B cell (primary cell): Measurements from ENCODE around the gene U2AF2. TPM values are rescaled to one million over a fixed set of nuclear protein-coding genes. Genes with fewer than 3 reads are reported as not detected.

ENCODE experiments used
- ATAC-seq: fragments of 200-7000 bp; cut with Tn5 transposase; one replicate; pipeline ENCODE4 v1.10.0; 2021; ENCODE audit warnings: low read depth, mild to moderate bottlenecking, moderate number of reproducible peaks, moderate library complexity
- CTCF ChIA-PET: fragments of 350-600 bp; sonication (Branson Sonifier 250); formaldehyde crosslinking; loops from one replicate; lab custom pipeline; 2021; ENCODE audit warnings: antibody characterized with exemption, inconsistent platforms; lab: Charles Lee
- POLR2A ChIA-PET: fragments of 350-600 bp; sonication (Branson Sonifier 250); formaldehyde crosslinking; loops from one replicate; lab custom pipeline; 2021; ENCODE audit warnings: antibody characterized with exemption; lab: Charles Lee
- DNase-seq: peaks from one replicate; pipeline ENCODE4 v3.0.0; 2013
- H2AFZ ChIP-seq: 2 replicates; pipeline ENCODE4 v1.6.1; 2012; ENCODE audit warnings: mild to moderate bottlenecking, low read depth, low read length; ENCODE audit not compliant: insufficient read depth, poor library complexity, severe bottlenecking
- H3K27ac ChIP-seq, 2 donors: 1 replicate in 1 of 2; 2 replicates in 1 of 2; pipeline ENCODE4 v1.5.1; 2012 to 2013; ENCODE audit warnings: low read length in 2 of 2, mild to moderate bottlenecking in 2 of 2, moderate library complexity in 1 of 2
- H3K27me3 ChIP-seq, 4 experiments: fragments of 200-600 bp in 1 of 4; sonication (generic) in 1 of 4; replicated peaks in 1 of 4; 1 replicate in 2 of 4; 2 replicates in 2 of 4; pipeline versions ENCODE4 v1.6.1 to v1.7.0; 2013 to 2016; ENCODE audit warnings: low read length in 3 of 4, mild to moderate bottlenecking in 2 of 4, mixed read lengths in 1 of 4, moderate library complexity in 1 of 4; ENCODE audit not compliant: insufficient read depth in 4 of 4, control insufficient read depth in 3 of 4; ENCODE audit errors: control extremely low read depth in 1 of 4
- H3K36me3 ChIP-seq, 2 experiments: replicated peaks in 1 of 2; 1 replicate in 1 of 2; 2 replicates in 1 of 2; pipeline versions ENCODE4 v1.6.1 to v1.7.1; 2013; ENCODE audit warnings: low read length in 1 of 2; ENCODE audit not compliant: insufficient read depth in 2 of 2, control insufficient read depth in 1 of 2; ENCODE audit errors: control extremely low read depth in 1 of 2, extremely low read depth in 1 of 2
- H3K4me1 ChIP-seq, 2 donors: fragments of 200-600 bp in 1 of 2; sonication (generic) in 1 of 2; 1 replicate in 1 of 2; 2 replicates in 1 of 2; pipeline versions ENCODE4 v1.5.1 to v1.6.1; 2013 to 2017; ENCODE audit warnings: low read length in 2 of 2; ENCODE audit not compliant: control insufficient read depth in 2 of 2, insufficient read depth in 2 of 2
- H3K4me2 ChIP-seq: replicated peaks from 2 replicates; pipeline ENCODE3; 2012; ENCODE audit warnings: mild to moderate bottlenecking, low read depth, low read length; ENCODE audit not compliant: poor library complexity, severe bottlenecking
- H3K4me3 ChIP-seq, 5 experiments: fragments of 200-600 bp in 1 of 5; sonication (generic) in 1 of 5; 1 replicate in 3 of 5; 2 replicates in 2 of 5; pipeline versions ENCODE4 v1.5.1 to v1.7.0; 2011 to 2016; ENCODE audit warnings: low read length in 4 of 5, mild to moderate bottlenecking in 4 of 5, low read depth in 2 of 5, control low read depth in 1 of 5, moderate library complexity in 1 of 5; ENCODE audit not compliant: insufficient read depth in 1 of 5; ENCODE audit errors: control extremely low read depth in 1 of 5, extremely low read depth in 1 of 5
- H3K79me2 ChIP-seq: fragments of 200-600 bp; sonication (generic); one replicate; pipeline ENCODE4 v1.6.0; 2016; ENCODE audit warnings: low read length; ENCODE audit not compliant: control insufficient read depth, insufficient read depth
- H3K9ac ChIP-seq: fragments of 200-600 bp; sonication (generic); 2 replicates; pipeline ENCODE4 v1.6.1; 2017; ENCODE audit warnings: mild to moderate bottlenecking, low read length, moderate library complexity
- H3K9me3 ChIP-seq, 3 donors: one replicate each; pipeline versions ENCODE4 v1.6.1 to v1.7.1; 2013; ENCODE audit warnings: low read length in 2 of 3; ENCODE audit not compliant: control insufficient read depth in 2 of 3, insufficient read depth in 1 of 3; ENCODE audit errors: control extremely low read depth in 1 of 3
- H4K20me1 ChIP-seq: 2 replicates; pipeline ENCODE4 v1.6.0; 2012; ENCODE audit warnings: mild to moderate bottlenecking, low read length; ENCODE audit not compliant: insufficient read depth, control insufficient read depth, poor library complexity, severe bottlenecking
- H3K27ac Mint-ChIP-seq: one replicate; pipeline ENCODE4 v1.8.0; 2021; ENCODE audit warnings: mixed read lengths
- H3K27me3 Mint-ChIP-seq: one replicate; pipeline ENCODE4 v1.8.0; 2021; ENCODE audit warnings: mixed read lengths
- H3K4me1 Mint-ChIP-seq: one replicate; pipeline ENCODE4 v1.8.0; 2021; ENCODE audit warnings: mixed read lengths
- H3K4me3 Mint-ChIP-seq: one replicate; pipeline ENCODE4 v1.8.0; 2021; ENCODE audit warnings: mixed read lengths
- H3K9me3 Mint-ChIP-seq: one replicate; pipeline ENCODE4 v1.8.0; 2022; ENCODE audit warnings: mixed read lengths; ENCODE audit not compliant: insufficient read depth
- EZH2 ChIP-seq: IDR thresholded peaks from 2 replicates; pipeline ENCODE4 v1.6.1; 2012; ENCODE audit warnings: borderline replicate concordance, low read depth, mild to moderate bottlenecking, moderate library complexity, low read length; ENCODE audit not compliant: insufficient read depth, poor library complexity, severe bottlenecking
- WGBS: methylation state at CpG from one replicate; pipeline ENCODE4 v1.1.5; 2013; ENCODE audit warnings: missing lambda C conversion rate; ENCODE audit not compliant: insufficient coverage; 5-methylcytosine and 5-hydroxymethylcytosine counted together
- intact Hi-C: fragments of 100-400 bp; cut with micrococcal nuclease; formaldehyde crosslinking; loops from one replicate; pipeline ENCODE4 v1.10.0; 2022
- polyA plus RNA-seq: library from polyadenylated mRNA; depleted of rRNA; stranded (reverse); fragments of >200 nt; gene quantifications from 2 replicates; pipeline ENCODE4 v1.2.3, GENCODE V29; 2012
- total RNA-seq, 2 donors: library from RNA; stranded (reverse); fragments of 120-200 nt in 1 of 2; gene quantifications; 1 replicate in 1 of 2; 2 replicates in 1 of 2; pipeline versions ENCODE4 v1.2.3 to v1.2.4, GENCODE V29; 2013 to 2022
- TF ChIP-seq, protein P1 (sequence below): fragments of 200-600 bp; IDR thresholded peaks from one replicate; pipeline ENCODE4 v1.8.0; 2022; ENCODE audit warnings: antibody characterized with exemption, mild to moderate bottlenecking

The U2AF2 gene
- total and polyA plus RNA-seq, 2 donors (not counting 1 experiment from before 2014, with no cell fraction given), result 275 to 300 TPM

DNA sequence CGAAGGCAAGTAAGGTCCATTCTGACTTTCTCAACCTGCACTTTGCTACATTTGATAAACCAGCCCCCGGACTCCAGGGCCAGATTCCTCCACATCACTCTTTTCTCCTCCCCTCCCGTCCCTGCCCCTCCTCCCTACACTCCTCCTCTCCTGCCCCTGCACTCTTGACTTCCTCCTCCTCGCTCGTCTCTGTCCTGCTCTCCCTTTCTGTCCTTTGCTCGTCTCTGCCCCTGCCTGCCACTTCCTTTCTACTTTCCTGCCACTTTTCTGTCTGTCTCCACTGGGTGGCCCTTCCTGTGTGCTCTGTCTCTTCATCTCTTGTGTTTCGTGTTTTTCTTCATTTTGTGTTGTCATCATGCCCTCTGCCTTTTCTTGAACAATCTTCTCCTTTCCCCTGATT lies 7.0 kb downstream of the U2AF2 start:
- Histone ChIP-seq H3K4me2 (no peak overlapping the region), H4K20me1 (peaks cover 96% of the 10 kb centered on the region), H3K36me3 (peaks cover 0 to 83% of the 10 kb centered on the region in 2 experiments), H3K27me3 (no peaks in the 10 kb centered on the region), H3K79me2 (peaks cover 99% of the 10 kb centered on the region), H3K9ac (no peak overlapping the region), H2AFZ (no peak overlapping the region), H3K4me1 (peaks cover 23 to 29% of the 10 kb centered on the region in 2 donors), H3K9me3 (no peaks in the 10 kb centered on the region), H3K4me3 (no peak overlapping the region), H3K27ac (no peak overlapping the region)
- ChIA-PET CTCF (no interaction called here), POLR2A (no interaction called here)
- TF ChIP-seq EZH2, result no peak
- TF ChIP-seq, protein P1, sequence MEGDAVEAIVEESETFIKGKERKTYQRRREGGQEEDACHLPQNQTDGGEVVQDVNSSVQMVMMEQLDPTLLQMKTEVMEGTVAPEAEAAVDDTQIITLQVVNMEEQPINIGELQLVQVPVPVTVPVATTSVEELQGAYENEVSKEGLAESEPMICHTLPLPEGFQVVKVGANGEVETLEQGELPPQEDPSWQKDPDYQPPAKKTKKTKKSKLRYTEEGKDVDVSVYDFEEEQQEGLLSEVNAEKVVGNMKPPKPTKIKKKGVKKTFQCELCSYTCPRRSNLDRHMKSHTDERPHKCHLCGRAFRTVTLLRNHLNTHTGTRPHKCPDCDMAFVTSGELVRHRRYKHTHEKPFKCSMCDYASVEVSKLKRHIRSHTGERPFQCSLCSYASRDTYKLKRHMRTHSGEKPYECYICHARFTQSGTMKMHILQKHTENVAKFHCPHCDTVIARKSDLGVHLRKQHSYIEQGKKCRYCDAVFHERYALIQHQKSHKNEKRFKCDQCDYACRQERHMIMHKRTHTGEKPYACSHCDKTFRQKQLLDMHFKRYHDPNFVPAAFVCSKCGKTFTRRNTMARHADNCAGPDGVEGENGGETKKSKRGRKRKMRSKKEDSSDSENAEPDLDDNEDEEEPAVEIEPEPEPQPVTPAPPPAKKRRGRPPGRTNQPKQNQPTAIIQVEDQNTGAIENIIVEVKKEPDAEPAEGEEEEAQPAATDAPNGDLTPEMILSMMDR, result no peak
- Mint-ChIP-seq H3K9me3 (no peaks in the 10 kb centered on the region), H3K4me1 (peaks cover 40% of the 10 kb centered on the region), H3K4me3 (no peak overlapping the region), H3K27ac (peak overlapping the region; percentile 15), H3K27me3 (no peaks in the 10 kb centered on the region)
- ATAC-seq, result no peak
- intact Hi-C loops, result no loop called here
- 77% methylated on average over 7 of the region's 7 CpGs for WGBS
- no peak for DNase-seq

DNA sequence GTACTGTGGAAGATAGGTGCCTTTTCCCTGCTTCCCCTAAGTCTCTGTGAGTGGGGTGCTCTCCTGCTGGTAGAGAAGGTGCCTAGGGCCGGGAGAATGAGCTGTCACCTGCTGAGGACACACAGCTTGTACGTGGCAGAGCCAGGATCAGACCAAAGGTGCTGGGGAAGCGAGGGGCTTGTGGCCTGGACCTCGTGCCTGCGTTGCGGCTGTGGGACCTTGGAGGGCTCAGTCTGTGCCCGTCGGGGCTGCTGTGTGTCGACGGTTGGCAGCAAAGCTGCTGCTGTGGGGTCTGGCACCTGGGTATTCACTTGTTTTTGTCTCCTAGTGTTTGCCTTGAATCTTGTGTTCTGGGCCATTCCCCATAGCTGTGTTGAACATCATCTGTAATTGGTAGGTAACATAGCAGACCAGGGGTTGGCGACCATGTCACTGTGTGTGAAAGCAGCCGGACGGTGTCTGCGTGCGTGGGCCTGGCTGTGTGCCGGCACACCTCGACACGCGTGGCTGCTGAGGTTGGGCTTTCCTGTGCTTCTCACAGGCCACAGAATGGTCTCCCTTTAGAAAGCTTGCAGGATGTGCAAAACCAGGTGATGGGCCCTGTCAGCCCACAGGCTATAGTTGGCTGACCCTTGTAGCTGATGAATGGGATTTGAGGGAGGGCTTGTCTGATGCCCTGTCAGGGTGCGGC lies 9.2 kb downstream of the U2AF2 start:
- H3K27ac ChIP-seq, result no peak overlapping the region
- Mint-ChIP-seq H3K9me3 (no peaks in the 10 kb centered on the region), H3K4me3 (no peak overlapping the region), H3K27me3 (no peaks in the 10 kb centered on the region), H3K4me1 (peaks cover 21% of the 10 kb centered on the region), H3K27ac (no peak overlapping the region)
- POLR2A ChIA-PET, result no interaction called here
- H3K4me2 ChIP-seq, result no peak overlapping the region
- H3K4me1 ChIP-seq, result peaks cover 3 to 7% of the 10 kb centered on the region in 2 donors
- peaks cover 0 to 89% of the 10 kb centered on the region in 2 experiments for H3K36me3 ChIP-seq
- TF ChIP-seq, protein P1, result no peak
- no peak for TF ChIP-seq EZH2
- ATAC-seq (no peak), DNase-seq (no peak)
- WGBS, result 92% methylated on average over 20 of the region's 20 CpGs
- CTCF ChIA-PET, result no interaction called here
- no peak overlapping the region for H2AFZ ChIP-seq
- H3K27me3 ChIP-seq, result no peaks in the 10 kb centered on the region
- intact Hi-C loops, result no loop called here
- H3K9ac ChIP-seq, result no peak overlapping the region
- H3K79me2 ChIP-seq, result peaks cover 99% of the 10 kb centered on the region
- no peaks in the 10 kb centered on the region for H3K9me3 ChIP-seq
- peaks cover 97% of the 10 kb centered on the region for H4K20me1 ChIP-seq
- no peak overlapping the region for H3K4me3 ChIP-seq
